Stimulated activated CD4-positive, alpha-beta T cell treated with anti-CD3 and anti-CD28 coated beads, Interleukin-1b, Interleukin-23, amount 100 ng/mL, for 4 hours (primary cell): ENCODE data around the gene COX7A1.
"Not testable (repeated sequence)": the region's sequence is repeated elsewhere in the genome, so short reads cannot be mapped to it uniquely, and the experiment has no call there.

Experiments
- DNase-seq, 2 donors: peaks; one replicate each; pipeline ENCODE4 v3.0.0-alpha.2; 2020; ENCODE audit warnings: low read depth in 2 of 2

COX7A1 gene

GRCh38 chr19:36141039-36141927 lies 11.0 kb downstream of the COX7A1 start:
- DNase-seq: peak; percentile 86 to 95

- DNase-seq: peak in 1 of 2 donors; percentile 37
Observed at GRCh38 chr19:36140304-36141038, 11.8 kb downstream of the COX7A1 start.

- DNase-seq: peak; percentile 79 to 89
Observed at GRCh38 chr19:36139473-36140303, 12.6 kb downstream of the COX7A1 start, which contains the start of gene CAPNS1. CAPNS1 (plus strand) TSS chr19:36140066; CDS start chr19:36141012, 946 bp downstream.

DNA sequence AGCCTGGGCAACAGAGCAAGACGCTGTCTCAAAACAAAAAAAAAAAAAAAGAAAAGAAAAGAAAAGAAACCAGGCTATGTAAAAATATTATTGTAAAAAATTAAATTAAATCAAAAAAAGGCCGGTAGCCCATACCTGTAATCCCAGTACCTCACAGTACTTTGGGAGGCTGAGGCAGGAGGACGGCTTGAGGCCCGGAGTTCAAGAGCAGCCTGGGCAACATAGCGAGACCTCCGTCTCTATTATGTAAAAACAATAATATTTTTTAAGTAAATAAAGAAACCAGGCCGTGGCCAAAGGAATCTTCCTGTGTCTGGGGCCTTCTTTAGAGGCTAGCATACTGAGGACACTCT lies 13.2 kb downstream of the COX7A1 start:
- no peak for DNase-seq

GRCh38 chr19:36136964-36137686 lies 15.1 kb downstream of the COX7A1 start:
- DNase-seq: no peak

- not testable (repeated sequence) for DNase-seq
Observed at GRCh38 chr19:36134867-36135266, 17.4 kb downstream of the COX7A1 start.

GRCh38 chr19:36131221-36131620 lies 21.0 kb downstream of the COX7A1 start:
- not testable (repeated sequence) for DNase-seq

DNA sequence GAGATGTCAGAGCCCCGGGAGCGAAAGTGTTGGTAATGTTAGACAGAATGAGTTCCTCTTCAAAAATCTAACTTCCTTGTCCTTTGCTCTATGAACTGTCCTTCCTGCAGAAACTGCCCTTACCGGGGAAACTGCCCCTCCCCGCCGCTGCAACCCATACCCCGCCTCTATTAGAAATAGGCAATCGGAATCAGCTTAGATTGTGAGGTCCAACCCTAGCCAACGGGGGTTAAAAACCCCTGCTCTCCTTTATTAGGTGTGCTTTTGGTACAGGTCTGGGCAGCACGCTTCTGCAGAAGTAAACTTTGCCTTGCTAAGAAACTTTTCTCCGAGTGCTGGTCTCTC lies 23.9 kb downstream of the COX7A1 start:
- DNase-seq: no peak

- DNase-seq: no peak
Observed at GRCh38 chr19:36125557-36125956, 26.7 kb downstream of the COX7A1 start.

- DNase-seq: no peak
Observed at GRCh38 chr19:36121486-36122124, 30.6 kb downstream of the COX7A1 start.

- DNase-seq: no peak
Observed at GRCh38 chr19:36120984-36121358, 31.3 kb downstream of the COX7A1 start.

- no peak for DNase-seq
Observed at GRCh38 chr19:36120092-36120983, 31.9 kb downstream of the COX7A1 start.

GRCh38 chr19:36116344-36116637 lies 36.0 kb downstream of the COX7A1 start:
- no peak for DNase-seq

GRCh38 chr19:36115453-36116343 lies 36.5 kb downstream of the COX7A1 start, which contains the start of gene TBCB:
TBCB (plus strand) TSS chr19:36115468; CDS start chr19:36115561, 93 bp downstream.
- DNase-seq: peak; percentile 93 to 96

GRCh38 chr19:36114721-36115452 lies 37.4 kb downstream of the COX7A1 start, which contains the start of gene POLR2I:
POLR2I (minus strand) TSS chr19:36114875; CDS start chr19:36114856, 19 bp downstream.
- peak; percentile 96 to 97 for DNase-seq

DNA sequence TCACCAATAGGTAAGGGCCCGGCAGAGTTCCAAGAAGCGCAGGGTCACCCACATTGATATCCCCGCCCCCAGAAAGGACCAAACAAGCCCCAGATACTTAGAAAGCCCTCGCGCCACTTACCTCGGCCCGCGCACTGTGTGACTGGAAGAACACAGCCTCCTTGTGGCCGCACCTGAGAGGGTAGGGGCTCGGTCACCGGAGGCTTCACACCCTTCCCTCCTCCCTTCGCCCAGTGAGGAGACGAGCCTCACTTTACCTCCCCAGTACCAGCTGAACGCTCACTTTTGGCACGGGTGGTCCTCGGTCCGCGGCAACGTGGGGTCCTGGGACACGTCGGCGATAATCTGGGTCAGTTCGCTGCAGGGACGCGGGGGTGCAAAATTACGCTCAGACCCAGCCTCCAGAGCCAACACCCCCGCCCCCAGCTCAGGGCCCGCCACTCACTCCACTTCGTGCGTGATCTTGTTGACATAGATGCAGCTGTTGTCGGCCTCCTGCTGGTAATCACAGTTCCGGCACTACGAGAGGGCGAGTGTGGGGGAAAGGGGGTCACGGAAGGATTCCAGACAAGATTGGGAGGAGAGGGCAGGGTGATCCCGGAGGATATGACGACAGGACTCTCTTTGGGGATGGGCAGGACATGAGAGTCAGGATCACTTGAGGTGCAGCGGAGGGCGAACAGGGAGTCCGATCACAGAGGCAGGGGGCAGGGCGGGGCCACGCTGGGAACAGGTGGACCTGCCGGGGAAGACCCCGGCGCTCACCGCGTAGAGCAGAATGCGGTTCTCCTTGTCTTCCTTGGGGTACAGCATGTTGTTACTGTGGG lies 38.1 kb downstream of the COX7A1 start:
- no peak for DNase-seq

- no peak for DNase-seq
Observed at GRCh38 chr19:36113425-36113824, 38.8 kb downstream of the COX7A1 start.
